GM10266 (cell line): Measurements from ENCODE around the gene FRK.

Source experiments
- DNase-seq: peaks from one replicate; pipeline ENCODE4 v3.0.0; 2012; ENCODE audit errors: extremely low spot score
- CTCF ChIP-seq: IDR thresholded peaks from 2 replicates; pipeline ENCODE4 v1.5.1; 2012; ENCODE audit warnings: mild to moderate bottlenecking, low read depth; ENCODE audit not compliant: control insufficient read depth, insufficient read depth; ENCODE audit errors: missing control alignments

Gene FRK

GRCh38 chr6:116004841-116005815 is 55.6 kb downstream of the FRK start:
- DNase-seq: no peak
- TF ChIP-seq CTCF: no peak

- DNase-seq: peak; percentile 34
- TF ChIP-seq CTCF: no peak
These were observed 57.0 kb downstream of the FRK start for GRCh38 chr6:116003668-116004067.

- DNase-seq: no peak
- TF ChIP-seq CTCF: no peak
These were observed 57.9 kb downstream of the FRK start for GRCh38 chr6:116002756-116003155.

- no peak for DNase-seq
- TF ChIP-seq CTCF: no peak
These were observed 61.5 kb downstream of the FRK start for GRCh38 chr6:115999235-115999634.

- TF ChIP-seq CTCF: no peak
- no peak for DNase-seq
These were observed 62.6 kb downstream of the FRK start for GRCh38 chr6:115997990-115998585.

- TF ChIP-seq CTCF: no peak
- no peak for DNase-seq
These were observed 74.7 kb downstream of the FRK start for GRCh38 chr6:115986026-115986425.

GRCh38 chr6:115984809-115985208 is 75.9 kb downstream of the FRK start:
- TF ChIP-seq CTCF: no peak
- no peak for DNase-seq
